Endodermal cell (in vitro differentiated cells): Measurements from ENCODE around the gene WBP1L. TPM values are rescaled to one million over a fixed set of nuclear protein-coding genes. Genes with fewer than 3 reads are reported as not detected.

Experiments used
- DNase-seq: peaks from one replicate; pipeline ENCODE4 v3.0.0-alpha.2; 2017
- H3K27ac ChIP-seq: 2 replicates; pipeline ENCODE4 v1.5.1; 2013; ENCODE audit warnings: mild to moderate bottlenecking, low read depth, low read length, moderate library complexity
- H3K27me3 ChIP-seq: 2 replicates; pipeline ENCODE4 v1.6.1; 2013; ENCODE audit warnings: mild to moderate bottlenecking, low read length, moderate library complexity; ENCODE audit not compliant: insufficient read depth, control insufficient read depth, poor library complexity, severe bottlenecking
- H3K36me3 ChIP-seq: 2 replicates; pipeline ENCODE4 v1.7.0; 2013; ENCODE audit warnings: mild to moderate bottlenecking, low read length, moderate library complexity; ENCODE audit not compliant: control insufficient read depth, insufficient read depth
- H3K4me1 ChIP-seq: one replicate; pipeline ENCODE4 v1.7.0; 2013; ENCODE audit warnings: low read length; ENCODE audit not compliant: control insufficient read depth, insufficient read depth
- H3K4me3 ChIP-seq: 2 replicates; pipeline ENCODE4 v1.5.1; 2013; ENCODE audit warnings: mild to moderate bottlenecking, low read length, moderate library complexity
- H3K9ac ChIP-seq: 2 replicates; pipeline ENCODE4 v1.6.1; 2013; ENCODE audit warnings: mild to moderate bottlenecking, low read length, moderate library complexity; ENCODE audit not compliant: poor library complexity, severe bottlenecking; ENCODE audit errors: extremely low read depth
- H3K9me3 ChIP-seq: 2 replicates; pipeline ENCODE4 v1.6.1; 2013; ENCODE audit warnings: mild to moderate bottlenecking, low read length, moderate library complexity; ENCODE audit not compliant: control insufficient read depth
- H3K27ac Mint-ChIP-seq: 2 replicates; pipeline ENCODE4 v1.8.0; 2020; ENCODE audit warnings: mixed read lengths
- H3K27me3 Mint-ChIP-seq: 2 replicates; pipeline ENCODE4 v1.8.0; 2021; ENCODE audit warnings: mild to moderate bottlenecking, mixed read lengths; ENCODE audit not compliant: insufficient read depth
- H3K36me3 Mint-ChIP-seq: 2 replicates; pipeline ENCODE4 v1.8.0; 2020; ENCODE audit warnings: low read depth, mixed read lengths
- H3K4me1 Mint-ChIP-seq: 2 replicates; pipeline ENCODE4 v1.8.0; 2020; ENCODE audit warnings: mixed read lengths
- H3K4me3 Mint-ChIP-seq: 2 replicates; pipeline ENCODE4 v1.8.0; 2020; ENCODE audit warnings: mild to moderate bottlenecking, moderate library complexity, mixed read lengths
- H3K9me3 Mint-ChIP-seq: 2 replicates; pipeline ENCODE4 v1.8.0; 2020; ENCODE audit warnings: mild to moderate bottlenecking, mixed read lengths
- CTCF ChIP-seq: fragments of 200-600 bp; sonication (generic); conservative IDR thresholded peaks from 2 replicates; pipeline ENCODE4 v1.5.0; 2021; ENCODE audit warnings: antibody characterized with exemption, mild to moderate bottlenecking
- WGBS, 2 experiments: methylation state at CpG; one replicate each; pipeline versions ENCODE4 v1.1.5 to v1.1.7; 2013; ENCODE audit warnings: missing lambda C conversion rate in 2 of 2, mixed read lengths in 1 of 2; ENCODE audit not compliant: insufficient coverage in 1 of 2, insufficient read length in 1 of 2; 5-methylcytosine and 5-hydroxymethylcytosine counted together
- total RNA-seq, 2 donors: library from RNA; stranded (reverse); fragmentation: NEBNext Ultra II Directional in 1 of 2; extraction: Animal tissue kit (Norgen Biotek cat#: 25700) in 1 of 2; gene quantifications; 2 replicates in 1 of 2; 3 replicates in 1 of 2; pipeline ENCODE4 v1.2.1, GENCODE V29; 2021

The WBP1L gene
- total RNA-seq, 2 donors from 2014 or later, result 23.5 to 25.8 TPM

- H3K4me1 Mint-ChIP-seq, result peaks cover 42% of the 10 kb centered on the region
Observed at GRCh38 chr10:102718220-102718619, 25.5 kb upstream of the WBP1L start.

GRCh38 chr10:102720337-102720736 is 23.4 kb upstream of the WBP1L start:
- H3K4me1 Mint-ChIP-seq, result peaks cover 37% of the 10 kb centered on the region
- peaks cover 6% of the 10 kb centered on the region for H3K4me1 ChIP-seq
- peaks cover 24% of the 10 kb centered on the region for H3K36me3 ChIP-seq
- H3K4me3 Mint-ChIP-seq, result no peak overlapping the region
- peaks cover 29% of the 10 kb centered on the region for H3K36me3 Mint-ChIP-seq
- no peak overlapping the region for H3K27ac Mint-ChIP-seq
- H3K27ac ChIP-seq, result no peak overlapping the region
- no peaks in the 10 kb centered on the region for H3K9me3 ChIP-seq
- H3K9ac ChIP-seq, result no peak overlapping the region
- H3K27me3 ChIP-seq, result no peaks in the 10 kb centered on the region
- H3K27me3 Mint-ChIP-seq, result no peaks in the 10 kb centered on the region
- TF ChIP-seq CTCF, result no peak
- no peak for DNase-seq
- WGBS, 2 experiments, result 92 to 100% methylated on average over 2 to 3 of the region's 3 CpGs
- peak overlapping the region; percentile 20 for H3K4me3 ChIP-seq
- peaks cover 4% of the 10 kb centered on the region for H3K9me3 Mint-ChIP-seq

More at GRCh38 chr10:102718220-102718619, 25.5 kb upstream of the WBP1L start:
- Mint-ChIP-seq H3K36me3 (peaks cover 11% of the 10 kb centered on the region), H3K4me3 (peak overlapping the region; percentile 16), H3K27me3 (no peaks in the 10 kb centered on the region), H3K27ac (peak overlapping the region; percentile 52), H3K9me3 (no peaks in the 10 kb centered on the region)
- peak overlapping the region; percentile 16 for H3K9ac ChIP-seq
- no peak overlapping the region for H3K27ac ChIP-seq
- H3K36me3 ChIP-seq, result peaks cover 9% of the 10 kb centered on the region
- H3K4me1 ChIP-seq, result peaks cover 6% of the 10 kb centered on the region
- no peaks in the 10 kb centered on the region for H3K27me3 ChIP-seq
- DNase-seq, result peak; percentile 80
- TF ChIP-seq CTCF, result no peak
- WGBS, 2 experiments, result 62 to 67% methylated on average over 3 of the region's 3 CpGs
- peak overlapping the region; percentile 65 for H3K4me3 ChIP-seq
- H3K9me3 ChIP-seq, result no peaks in the 10 kb centered on the region

- peaks cover 4% of the 10 kb centered on the region for H3K9me3 Mint-ChIP-seq
- no peak for TF ChIP-seq CTCF
- peak overlapping the region; percentile 20 for H3K4me3 ChIP-seq
- peaks cover 29% of the 10 kb centered on the region for H3K36me3 Mint-ChIP-seq
- H3K36me3 ChIP-seq, result peaks cover 25% of the 10 kb centered on the region
- peaks cover 6% of the 10 kb centered on the region for H3K4me1 ChIP-seq
- H3K27me3 Mint-ChIP-seq, result no peaks in the 10 kb centered on the region
- peaks cover 35% of the 10 kb centered on the region for H3K4me1 Mint-ChIP-seq
- no peak overlapping the region for H3K27ac Mint-ChIP-seq
- H3K9me3 ChIP-seq, result no peaks in the 10 kb centered on the region
- H3K9ac ChIP-seq, result no peak overlapping the region
- H3K4me3 Mint-ChIP-seq, result no peak overlapping the region
- no peak overlapping the region for H3K27ac ChIP-seq
- H3K27me3 ChIP-seq, result no peaks in the 10 kb centered on the region
- no peak for DNase-seq
- WGBS, 2 experiments, result 90 to 96% methylated on average over 3 to 4 of the region's 6 CpGs
Observed at GRCh38 chr10:102720775-102721301, 22.9 kb upstream of the WBP1L start.
